ENCODE measurements around the gene NF1. TPM values are rescaled to one million over a fixed set of nuclear protein-coding genes. Genes with fewer than 3 reads are reported as not detected.
A peak's percentile ranks its signal among the peaks of the same experiment; 100 is the strongest.
"Not testable (repeated sequence)": the region's sequence is repeated elsewhere in the genome, so short reads cannot be mapped to it uniquely, and the experiment has no call there.

Gene NF1
- 1 to 10 TPM; 2.1 to 4.7 (median 3.5) TPM for polyA plus RNA-seq

GRCh38 chr17:31094600-31095235 lies at the start of gene NF1:
Gene NF1, plus strand, starts transcription at chr17:31094977. Its CDS starts 333 bp downstream, at chr17:31095310.
- Mint-ChIP-seq H3K4me1 (peaks cover 15 to 19% of the 10 kb centered on the region in 2 donors), H3K27ac (peak within 1 kb of the TSS; percentile 85 to 95 (median 88)), H3K36me3 (no peaks in the 10 kb centered on the region), H3K4me3 (peak within 1 kb of the TSS; percentile 88 to 95 (median 92)), H3K27me3 (ENCODE audit: low read depth in 3 of 3) (peaks cover 0 to 12% (median 3%) of the 10 kb centered on the region in 3 donors), H3K9me3 (no peaks in the 10 kb centered on the region)
- peak; percentile 87 to 89 (median 88) for DNase-seq

- peak overlapping the region in 1 of 6 donors; percentile 57 for H3K27ac Mint-ChIP-seq
- DNase-seq; H3K9me3 Mint-ChIP-seq; H3K27me3 Mint-ChIP-seq (ENCODE audit: low read depth in 3 of 3); H3K4me3 Mint-ChIP-seq: not testable (repeated sequence)
- H3K36me3 Mint-ChIP-seq: peaks cover 6 to 11% (median 6%) of the 10 kb centered on the region in 3 donors
- H3K4me1 Mint-ChIP-seq: peaks cover 11 to 15% of the 10 kb centered on the region in 2 donors
These were observed 47.8 kb upstream of the NF1 start for GRCh38 chr17:31046856-31047425.

GRCh38 chr17:31048142-31048541 lies 46.6 kb upstream of the NF1 start:
- H3K4me1 Mint-ChIP-seq: peaks cover 23 to 27% of the 10 kb centered on the region in 2 donors
- H3K4me3 Mint-ChIP-seq: no peak overlapping the region
- peaks cover 0 to 5% (median 0%) of the 10 kb centered on the region in 3 donors for H3K27me3 Mint-ChIP-seq (ENCODE audit: low read depth in 3 of 3)
- H3K9me3 Mint-ChIP-seq: no peaks in the 10 kb centered on the region
- no peak for DNase-seq
- H3K36me3 Mint-ChIP-seq: peaks cover 6 to 11% (median 6%) of the 10 kb centered on the region in 3 donors
- peak overlapping the region in 1 of 6 donors; percentile 40 for H3K27ac Mint-ChIP-seq

GRCh38 chr17:31048780-31049179 lies 46.0 kb upstream of the NF1 start:
- DNase-seq: no peak
- Mint-ChIP-seq H3K9me3 (no peaks in the 10 kb centered on the region), H3K27ac (peak overlapping the region in 2 of 6 donors; percentile 10 to 66)

GRCh38 chr17:31050948-31051347 lies 43.8 kb upstream of the NF1 start:
- no peak overlapping the region for H3K4me3 Mint-ChIP-seq

More at GRCh38 chr17:31048780-31049179, 46.0 kb upstream of the NF1 start:
- peaks cover 0 to 5% (median 0%) of the 10 kb centered on the region in 3 donors for H3K27me3 Mint-ChIP-seq (ENCODE audit: low read depth in 3 of 3)
- peaks cover 26 to 29% of the 10 kb centered on the region in 2 donors for H3K4me1 Mint-ChIP-seq
- peaks cover 4 to 8% (median 6%) of the 10 kb centered on the region in 3 donors for H3K36me3 Mint-ChIP-seq
- no peak overlapping the region for H3K4me3 Mint-ChIP-seq

GRCh38 chr17:31051506-31051905 lies 43.3 kb upstream of the NF1 start:
- H3K27me3 Mint-ChIP-seq (ENCODE audit: low read depth in 3 of 3): peaks cover 0 to 7% (median 0%) of the 10 kb centered on the region in 3 donors
- H3K27ac Mint-ChIP-seq: peak overlapping the region in 4 of 6 donors; percentile 37 to 78 (median 64)
- peaks cover 0 to 8% (median 7%) of the 10 kb centered on the region in 3 donors for H3K36me3 Mint-ChIP-seq
- peaks cover 26 to 29% of the 10 kb centered on the region in 2 donors for H3K4me1 Mint-ChIP-seq
- DNase-seq: no peak
- peak overlapping the region in 2 of 5 donors; percentile 44 to 74 for H3K4me3 Mint-ChIP-seq
- H3K9me3 Mint-ChIP-seq: no peaks in the 10 kb centered on the region

More at GRCh38 chr17:31050948-31051347, 43.8 kb upstream of the NF1 start:
- peaks cover 26 to 29% of the 10 kb centered on the region in 2 donors for H3K4me1 Mint-ChIP-seq
- peaks cover 0 to 6% (median 0%) of the 10 kb centered on the region in 3 donors for H3K27me3 Mint-ChIP-seq (ENCODE audit: low read depth in 3 of 3)
- H3K36me3 Mint-ChIP-seq: peaks cover 2 to 8% (median 8%) of the 10 kb centered on the region in 3 donors
- no peak for DNase-seq
- peak overlapping the region in 2 of 6 donors; percentile 74 to 78 for H3K27ac Mint-ChIP-seq
- no peaks in the 10 kb centered on the region for H3K9me3 Mint-ChIP-seq

- H3K9me3 Mint-ChIP-seq: no peaks in the 10 kb centered on the region
- peaks cover 26 to 29% of the 10 kb centered on the region in 2 donors for H3K4me1 Mint-ChIP-seq
- DNase-seq: peak; percentile 44 to 60 (median 50)
- peak overlapping the region; percentile 46 to 91 (median 74) for H3K27ac Mint-ChIP-seq
- peaks cover 0 to 7% (median 0%) of the 10 kb centered on the region in 3 donors for H3K27me3 Mint-ChIP-seq (ENCODE audit: low read depth in 3 of 3)
- H3K4me3 Mint-ChIP-seq: peak overlapping the region; percentile 35 to 74 (median 62)
- peaks cover 0 to 7% (median 4%) of the 10 kb centered on the region in 3 donors for H3K36me3 Mint-ChIP-seq
These were observed 42.4 kb upstream of the NF1 start for GRCh38 chr17:31052187-31052889.

- Mint-ChIP-seq H3K27ac (peak overlapping the region in 3 of 6 donors; percentile 46 to 91 (median 54)), H3K4me3 (peak overlapping the region in 2 of 5 donors; percentile 35 to 74), H3K36me3 (peaks cover 0 to 7% (median 4%) of the 10 kb centered on the region in 3 donors), H3K4me1 (peaks cover 26 to 29% of the 10 kb centered on the region in 2 donors), H3K27me3 (ENCODE audit: low read depth in 3 of 3) (peaks cover 0 to 7% (median 0%) of the 10 kb centered on the region in 3 donors), H3K9me3 (no peaks in the 10 kb centered on the region)
- DNase-seq: no peak
These were observed 41.7 kb upstream of the NF1 start for GRCh38 chr17:31053071-31053470.

- Mint-ChIP-seq H3K27ac (no peak overlapping the region), H3K4me3 (no peak overlapping the region), H3K9me3 (no peaks in the 10 kb centered on the region), H3K4me1 (peaks cover 26 to 29% of the 10 kb centered on the region in 2 donors), H3K27me3 (ENCODE audit: low read depth in 3 of 3) (peaks cover 0 to 4% (median 0%) of the 10 kb centered on the region in 3 donors), H3K36me3 (peaks cover 0 to 5% (median 4%) of the 10 kb centered on the region in 3 donors)
- DNase-seq: no peak
These were observed 40.0 kb upstream of the NF1 start for GRCh38 chr17:31054761-31055160.

DNA sequence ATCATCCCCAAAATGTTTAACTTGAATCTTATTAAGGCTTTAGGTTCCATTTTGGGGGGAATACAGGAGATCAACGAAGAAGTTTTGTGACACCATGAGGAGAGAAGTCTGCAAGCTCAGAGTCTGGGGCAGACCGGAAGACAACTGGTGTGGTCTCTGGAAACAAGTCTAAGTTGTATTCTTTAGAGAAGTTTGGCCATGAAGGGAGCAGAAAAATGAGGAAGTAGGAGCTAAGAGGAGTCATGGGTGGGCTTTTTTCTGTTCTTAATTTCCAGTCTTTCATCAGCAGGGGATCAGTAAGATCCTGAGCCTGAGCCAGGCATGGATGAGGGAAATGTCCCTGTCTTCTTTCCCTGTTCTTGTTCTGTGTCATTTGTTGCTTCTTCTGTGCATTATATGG lies 35.8 kb upstream of the NF1 start:
- H3K4me1 Mint-ChIP-seq: no peaks in the 10 kb centered on the region
- no peak overlapping the region for H3K4me3 Mint-ChIP-seq
- peaks cover 0 to 2% (median 1%) of the 10 kb centered on the region in 3 donors for H3K27me3 Mint-ChIP-seq (ENCODE audit: low read depth in 3 of 3)
- no peak for DNase-seq
- peak overlapping the region in 1 of 6 donors; percentile 41 for H3K27ac Mint-ChIP-seq
- H3K36me3 Mint-ChIP-seq: peaks cover 0 to 4% (median 3%) of the 10 kb centered on the region in 3 donors
- no peaks in the 10 kb centered on the region for H3K9me3 Mint-ChIP-seq

- H3K4me3 Mint-ChIP-seq: no peak overlapping the region
- no peak overlapping the region for H3K27ac Mint-ChIP-seq
- no peak for DNase-seq
- no peaks in the 10 kb centered on the region for H3K4me1 Mint-ChIP-seq
- H3K36me3 Mint-ChIP-seq: peaks cover 0 to 3% (median 1%) of the 10 kb centered on the region in 3 donors
- peaks cover 0 to 1% (median under 1%) of the 10 kb centered on the region in 3 donors for H3K27me3 Mint-ChIP-seq (ENCODE audit: low read depth in 3 of 3)
- H3K9me3 Mint-ChIP-seq: no peaks in the 10 kb centered on the region
These were observed 33.8 kb upstream of the NF1 start for GRCh38 chr17:31060791-31061550.

- DNase-seq: no peak
- Mint-ChIP-seq H3K27me3 (ENCODE audit: low read depth in 3 of 3) (peaks cover 0 to 1% (median 0%) of the 10 kb centered on the region in 3 donors), H3K36me3 (peaks cover 0 to 3% (median 0%) of the 10 kb centered on the region in 3 donors), H3K4me1 (no peaks in the 10 kb centered on the region), H3K27ac (no peak overlapping the region), H3K4me3 (no peak overlapping the region), H3K9me3 (no peaks in the 10 kb centered on the region)
These were observed 33.1 kb upstream of the NF1 start for GRCh38 chr17:31061678-31062077.

- no peak overlapping the region for H3K27ac Mint-ChIP-seq
- H3K4me1 Mint-ChIP-seq: no peaks in the 10 kb centered on the region
- no peaks in the 10 kb centered on the region for H3K9me3 Mint-ChIP-seq
- DNase-seq: no peak
- H3K27me3 Mint-ChIP-seq (ENCODE audit: low read depth in 3 of 3): peaks cover 0 to 1% (median 0%) of the 10 kb centered on the region in 3 donors
- no peak overlapping the region for H3K4me3 Mint-ChIP-seq
- peaks cover 0 to 3% (median 0%) of the 10 kb centered on the region in 3 donors for H3K36me3 Mint-ChIP-seq
These were observed 32.4 kb upstream of the NF1 start for GRCh38 chr17:31062346-31062745.
